ENCODE results near the gene RTN4R.

DNA sequence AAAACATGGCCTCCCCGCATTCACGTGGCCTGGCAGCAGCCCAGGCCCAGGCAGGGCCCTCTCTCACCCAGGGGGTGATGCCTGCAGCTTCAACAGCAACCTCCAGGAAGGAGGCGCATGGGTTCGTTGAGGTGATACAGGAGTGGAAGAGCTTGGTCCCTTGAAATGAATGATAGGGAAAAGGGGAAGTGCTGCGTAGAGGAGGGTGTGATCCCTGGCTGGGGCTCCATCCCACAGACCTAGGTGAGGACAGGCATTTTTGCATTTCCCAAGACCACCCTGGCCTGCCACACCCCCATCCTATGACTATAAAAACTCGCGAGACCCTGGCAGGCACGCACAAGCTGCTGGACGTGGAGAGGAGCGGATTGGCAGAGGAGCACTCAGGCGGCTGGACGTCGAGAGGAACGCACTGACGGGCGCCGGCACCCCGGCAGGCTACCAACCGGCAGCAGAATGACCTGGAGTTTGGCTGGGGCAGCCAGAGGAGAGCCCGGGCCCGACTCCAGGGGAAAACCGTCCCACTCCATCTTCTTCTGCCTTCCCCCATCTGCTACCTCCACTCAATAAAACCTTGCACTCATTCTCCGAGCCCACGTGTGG is 32.6 kb downstream of the RTN4R start:
- no peak for TF ChIP-seq EZH2 (IDR thresholded peaks at IDR 0.05; ENCODE audit: insufficient read depth, low read length)
- TF ChIP-seq, protein P1, sequence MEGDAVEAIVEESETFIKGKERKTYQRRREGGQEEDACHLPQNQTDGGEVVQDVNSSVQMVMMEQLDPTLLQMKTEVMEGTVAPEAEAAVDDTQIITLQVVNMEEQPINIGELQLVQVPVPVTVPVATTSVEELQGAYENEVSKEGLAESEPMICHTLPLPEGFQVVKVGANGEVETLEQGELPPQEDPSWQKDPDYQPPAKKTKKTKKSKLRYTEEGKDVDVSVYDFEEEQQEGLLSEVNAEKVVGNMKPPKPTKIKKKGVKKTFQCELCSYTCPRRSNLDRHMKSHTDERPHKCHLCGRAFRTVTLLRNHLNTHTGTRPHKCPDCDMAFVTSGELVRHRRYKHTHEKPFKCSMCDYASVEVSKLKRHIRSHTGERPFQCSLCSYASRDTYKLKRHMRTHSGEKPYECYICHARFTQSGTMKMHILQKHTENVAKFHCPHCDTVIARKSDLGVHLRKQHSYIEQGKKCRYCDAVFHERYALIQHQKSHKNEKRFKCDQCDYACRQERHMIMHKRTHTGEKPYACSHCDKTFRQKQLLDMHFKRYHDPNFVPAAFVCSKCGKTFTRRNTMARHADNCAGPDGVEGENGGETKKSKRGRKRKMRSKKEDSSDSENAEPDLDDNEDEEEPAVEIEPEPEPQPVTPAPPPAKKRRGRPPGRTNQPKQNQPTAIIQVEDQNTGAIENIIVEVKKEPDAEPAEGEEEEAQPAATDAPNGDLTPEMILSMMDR (IDR thresholded peaks at IDR 0.05; ENCODE audit: insufficient read depth, low read depth, low read length) = no peak
